Calu3 (cell line): ENCODE data around the gene IFI44L. TPM values are rescaled to one million over a fixed set of nuclear protein-coding genes. Genes with fewer than 3 reads are reported as not detected.
A peak's percentile ranks its signal among the peaks of the same experiment; 100 is the strongest.

Experiments used
- BruUV-seq: library from RNA; stranded (reverse); fragments of 400-500 nt; replicated peaks from 2 replicates; lab custom pipeline; 2021; lab: Mats Ljungman, UMichigan
- CTCF ChIA-PET: fragments of 300-600 bp; sonication (Branson Sonifier 250); formaldehyde crosslinking; loops from one replicate; lab custom pipeline; 2022; ENCODE audit warnings: antibody characterized with exemption; lab: Charles Lee
- DNase-seq: peaks from one replicate; pipeline ENCODE4 v3.0.0; 2022
- H3K27ac Mint-ChIP-seq: one replicate; pipeline ENCODE4 v1.8.0; 2022; ENCODE audit warnings: mixed read lengths; ENCODE audit not compliant: unreplicated experiment
- H3K27me3 Mint-ChIP-seq: one replicate; pipeline ENCODE4 v1.8.0; 2022; ENCODE audit warnings: mixed read lengths; ENCODE audit not compliant: unreplicated experiment
- H3K36me3 Mint-ChIP-seq: one replicate; pipeline ENCODE4 v1.8.0; 2022; ENCODE audit warnings: mild to moderate bottlenecking, moderate library complexity, mixed read lengths; ENCODE audit not compliant: insufficient read depth, unreplicated experiment
- H3K4me1 Mint-ChIP-seq: one replicate; pipeline ENCODE4 v1.8.0; 2022; ENCODE audit warnings: mild to moderate bottlenecking, low read depth, mixed read lengths; ENCODE audit not compliant: unreplicated experiment
- H3K4me3 Mint-ChIP-seq: one replicate; pipeline ENCODE4 v1.8.0; 2022; ENCODE audit warnings: mild to moderate bottlenecking, low read depth, moderate library complexity, mixed read lengths; ENCODE audit not compliant: unreplicated experiment
- H3K9me3 Mint-ChIP-seq: one replicate; pipeline ENCODE4 v1.8.0; 2022; ENCODE audit warnings: low read depth, mixed read lengths; ENCODE audit not compliant: unreplicated experiment
- CTCF ChIP-seq: fragments of 200-600 bp; IDR thresholded peaks from one replicate; pipeline ENCODE4 v1.8.0; 2022; ENCODE audit warnings: antibody characterized with exemption; ENCODE audit not compliant: unreplicated experiment
- intact Hi-C: fragments of 100-400 bp; cut with micrococcal nuclease; formaldehyde crosslinking; loops from one replicate; pipeline ENCODE4 v1.10.0; 2022; ENCODE audit not compliant: unreplicated experiment
- total RNA-seq: library from RNA; stranded (reverse); gene quantifications from 2 replicates; pipeline ENCODE4 v1.2.3, GENCODE V29; 2022

IFI44L gene
- total RNA-seq, 1 experiment from 2014 or later = 82.0 TPM

DNA sequence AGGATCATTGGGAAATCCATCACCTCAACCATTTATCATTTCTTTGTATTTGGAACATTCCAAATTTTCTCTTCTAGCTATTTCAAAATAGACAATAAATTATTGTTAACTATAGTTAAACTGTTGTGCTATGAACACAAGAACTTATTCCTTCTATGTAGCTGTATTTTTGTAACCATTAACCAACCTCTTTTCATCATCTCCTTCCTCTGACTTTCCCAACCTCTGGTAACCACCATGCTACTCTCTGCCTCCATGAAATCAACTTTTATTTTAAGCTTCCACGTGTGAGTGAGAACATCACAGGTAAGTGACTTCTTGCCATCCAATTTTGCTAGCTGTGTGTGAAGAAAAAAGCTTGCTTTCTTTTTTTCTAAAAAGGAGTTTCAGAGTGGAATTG lies 418 bp downstream of the IFI44L start:
- Mint-ChIP-seq H3K27me3 (no peaks in the 10 kb centered on the region), H3K4me1 (peaks cover 30% of the 10 kb centered on the region), H3K4me3 (peak overlapping the region; percentile 65), H3K27ac (peak overlapping the region; percentile 70), H3K36me3 (peaks cover 9% of the 10 kb centered on the region), H3K9me3 (no peaks in the 10 kb centered on the region)
- TSS peak; percentile 60 for BruUV-seq
- intact Hi-C loops = loop anchor here (1.0 to 10.0 kb wide), 3 partner anchors 29 to 574 kb away; partner anchors contain the start of gene IFI44
- no peak for DNase-seq
- TF ChIP-seq CTCF = no peak
- CTCF ChIA-PET = interaction anchor here (0.6 to 1.6 kb wide), 4 partner anchors 38 to 576 kb away, joined by 3 read pairs; partner anchors contain the start of gene GIPC2

DNA sequence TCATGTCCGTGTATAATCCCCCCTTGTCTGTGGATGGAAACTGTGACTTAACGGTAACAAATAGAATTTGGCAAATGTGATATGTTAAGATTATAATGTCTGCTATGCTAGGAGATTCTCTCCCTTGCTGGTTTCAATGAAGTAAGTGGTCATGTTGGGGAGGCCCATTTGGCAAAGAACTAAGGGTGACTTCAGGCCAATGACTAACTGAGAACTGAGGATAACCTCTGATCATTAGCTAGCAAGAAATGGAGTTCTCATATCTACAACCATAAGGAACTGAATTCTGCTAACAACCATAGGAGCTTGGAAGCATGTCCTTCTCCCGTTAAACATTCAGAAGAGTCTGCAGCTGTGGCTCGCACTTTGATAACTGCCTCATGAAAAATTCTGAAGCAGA lies 2.3 kb downstream of the IFI44L start:
- Mint-ChIP-seq H3K4me3 (peak overlapping the region; percentile 1), H3K9me3 (no peaks in the 10 kb centered on the region), H3K4me1 (peaks cover 28% of the 10 kb centered on the region), H3K27me3 (no peaks in the 10 kb centered on the region), H3K36me3 (peaks cover 9% of the 10 kb centered on the region), H3K27ac (no peak overlapping the region)
- no peak for DNase-seq
- TF ChIP-seq CTCF = no peak
- intact Hi-C loops = loop anchor here (10.0 kb wide), 2 partner anchors 212 to 572 kb away; no protein-coding TSS in a partner anchor
- CTCF ChIA-PET = no interaction called here
- BruUV-seq = no TSS peak

DNA sequence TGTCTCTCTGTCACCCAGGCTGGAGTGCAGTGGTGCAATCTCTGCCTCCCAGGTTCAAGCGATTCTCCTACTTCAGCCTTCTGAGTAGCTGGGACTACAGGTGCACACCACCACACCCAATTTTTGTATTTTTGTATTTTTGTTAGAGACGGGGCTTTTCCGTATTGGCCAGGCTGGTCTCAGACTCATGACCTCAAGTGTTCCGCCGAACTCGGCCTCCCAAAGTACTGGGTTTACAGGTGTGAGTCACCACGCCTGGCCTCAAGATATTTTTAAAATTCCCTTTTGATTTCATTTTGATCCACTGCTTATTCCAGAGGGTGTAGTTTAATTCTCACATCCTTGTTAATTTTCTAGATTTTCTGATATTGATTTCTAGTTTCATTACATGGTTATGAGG lies 3.8 kb downstream of the IFI44L start:
- H3K9me3 Mint-ChIP-seq = no peaks in the 10 kb centered on the region
- H3K4me3 Mint-ChIP-seq = no peak overlapping the region
- H3K4me1 Mint-ChIP-seq = peaks cover 21% of the 10 kb centered on the region
- no peak for TF ChIP-seq CTCF
- intact Hi-C loops = loop anchor here (10.0 kb wide), 2 partner anchors 211 to 571 kb away; no protein-coding TSS in a partner anchor
- DNase-seq = no peak
- H3K36me3 Mint-ChIP-seq = peaks cover 9% of the 10 kb centered on the region
- no peaks in the 10 kb centered on the region for H3K27me3 Mint-ChIP-seq
- BruUV-seq = no TSS peak
- CTCF ChIA-PET = no interaction called here
- no peak overlapping the region for H3K27ac Mint-ChIP-seq

DNA sequence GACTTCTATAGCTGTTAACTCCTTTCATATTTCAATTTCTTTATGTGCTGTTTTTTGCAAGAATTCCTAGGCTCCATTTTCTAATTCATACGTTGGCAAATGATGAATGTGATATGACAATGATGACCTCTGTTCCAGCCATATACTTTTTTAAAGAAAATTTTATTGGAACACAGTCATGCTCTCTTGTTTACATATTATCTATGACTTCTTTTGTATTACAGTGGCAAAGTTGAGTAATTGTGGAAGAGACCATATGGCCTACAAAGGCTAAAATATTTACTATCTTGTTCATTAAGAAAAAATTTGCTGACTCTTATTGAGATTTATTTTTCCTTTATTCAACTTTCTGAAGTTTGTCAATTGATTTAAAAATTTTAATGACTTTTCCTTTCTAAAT lies 7.1 kb downstream of the IFI44L start:
- Mint-ChIP-seq H3K4me3 (no peak overlapping the region), H3K27me3 (no peaks in the 10 kb centered on the region), H3K9me3 (no peaks in the 10 kb centered on the region), H3K4me1 (no peaks in the 10 kb centered on the region), H3K36me3 (no peaks in the 10 kb centered on the region), H3K27ac (no peak overlapping the region)
- no peak for TF ChIP-seq CTCF
- no peak for DNase-seq
- CTCF ChIA-PET = no interaction called here
- BruUV-seq = no TSS peak
- intact Hi-C loops = loop anchor here (10.0 kb wide), 2 partner anchors 207 to 567 kb away; no protein-coding TSS in a partner anchor
